Measurements from ENCODE around the gene HTR3C.

The HTR3C gene

DNA sequence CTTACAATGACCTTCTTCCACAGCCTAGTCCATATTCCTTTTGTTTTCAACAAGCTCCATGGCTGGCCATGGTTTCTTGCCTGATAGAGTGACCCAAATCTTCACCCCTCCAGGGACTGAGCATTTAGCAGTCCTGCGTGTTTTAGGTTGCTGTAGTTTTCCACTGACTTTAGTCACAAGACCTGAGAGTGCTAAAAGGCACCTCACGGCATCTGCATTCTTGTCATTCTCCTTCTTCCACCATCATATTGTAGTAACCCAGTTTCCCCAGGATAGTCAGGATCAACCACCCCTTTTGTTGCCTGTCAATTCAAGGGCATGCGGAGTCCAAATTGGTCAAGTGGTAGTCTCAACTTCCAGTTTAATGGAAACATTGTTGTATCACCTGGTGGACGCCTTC, 20.8 kb downstream of the HTR3C start:
- TF ChIP-seq SIN3A (IDR thresholded peaks at IDR 0.05; ENCODE audit: borderline replicate concordance, insufficient read depth, low read length) (no peak), POLR2AphosphoS5 (IDR thresholded peaks at IDR 0.05; ENCODE audit: low read depth, low read length) (no peak), TAF1 (IDR thresholded peaks at IDR 0.05; ENCODE audit: borderline replicate concordance, insufficient read depth, low read length) (no peak), FOXP2 (optimal IDR thresholded peaks at IDR 0.05; ENCODE audit: borderline replicate concordance, extremely low read depth, extremely low read length, insufficient read depth) (no peak)
- TF ChIP-seq, protein P1, sequence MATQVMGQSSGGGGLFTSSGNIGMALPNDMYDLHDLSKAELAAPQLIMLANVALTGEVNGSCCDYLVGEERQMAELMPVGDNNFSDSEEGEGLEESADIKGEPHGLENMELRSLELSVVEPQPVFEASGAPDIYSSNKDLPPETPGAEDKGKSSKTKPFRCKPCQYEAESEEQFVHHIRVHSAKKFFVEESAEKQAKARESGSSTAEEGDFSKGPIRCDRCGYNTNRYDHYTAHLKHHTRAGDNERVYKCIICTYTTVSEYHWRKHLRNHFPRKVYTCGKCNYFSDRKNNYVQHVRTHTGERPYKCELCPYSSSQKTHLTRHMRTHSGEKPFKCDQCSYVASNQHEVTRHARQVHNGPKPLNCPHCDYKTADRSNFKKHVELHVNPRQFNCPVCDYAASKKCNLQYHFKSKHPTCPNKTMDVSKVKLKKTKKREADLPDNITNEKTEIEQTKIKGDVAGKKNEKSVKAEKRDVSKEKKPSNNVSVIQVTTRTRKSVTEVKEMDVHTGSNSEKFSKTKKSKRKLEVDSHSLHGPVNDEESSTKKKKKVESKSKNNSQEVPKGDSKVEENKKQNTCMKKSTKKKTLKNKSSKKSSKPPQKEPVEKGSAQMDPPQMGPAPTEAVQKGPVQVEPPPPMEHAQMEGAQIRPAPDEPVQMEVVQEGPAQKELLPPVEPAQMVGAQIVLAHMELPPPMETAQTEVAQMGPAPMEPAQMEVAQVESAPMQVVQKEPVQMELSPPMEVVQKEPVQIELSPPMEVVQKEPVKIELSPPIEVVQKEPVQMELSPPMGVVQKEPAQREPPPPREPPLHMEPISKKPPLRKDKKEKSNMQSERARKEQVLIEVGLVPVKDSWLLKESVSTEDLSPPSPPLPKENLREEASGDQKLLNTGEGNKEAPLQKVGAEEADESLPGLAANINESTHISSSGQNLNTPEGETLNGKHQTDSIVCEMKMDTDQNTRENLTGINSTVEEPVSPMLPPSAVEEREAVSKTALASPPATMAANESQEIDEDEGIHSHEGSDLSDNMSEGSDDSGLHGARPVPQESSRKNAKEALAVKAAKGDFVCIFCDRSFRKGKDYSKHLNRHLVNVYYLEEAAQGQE (IDR thresholded peaks at IDR 0.05; ENCODE audit: insufficient read depth in 1 of 2, low read depth in 2 of 2, low read length in 2 of 2) = no peak

DNA sequence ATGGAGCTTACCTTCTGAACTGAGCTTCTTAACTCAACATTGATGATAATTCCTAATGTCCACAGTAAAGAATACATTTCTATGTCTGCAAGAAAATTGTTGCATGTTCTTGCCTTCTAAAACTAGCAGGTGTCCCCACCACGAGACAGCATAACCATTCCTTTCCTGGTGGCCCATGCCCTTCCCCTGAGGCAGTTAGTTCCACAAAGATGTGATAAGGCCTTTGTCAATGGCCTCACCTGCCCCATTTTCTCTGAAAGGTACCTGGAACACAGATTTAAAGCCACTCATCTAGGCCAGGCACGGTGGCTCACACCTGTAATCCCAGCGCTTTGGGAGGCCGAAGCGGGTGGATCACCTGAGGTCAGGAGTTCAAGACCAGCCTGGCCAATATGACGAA, 23.1 kb downstream of the HTR3C start:
- TF ChIP-seq SIN3A (IDR thresholded peaks at IDR 0.05; ENCODE audit: borderline replicate concordance, insufficient read depth, low read length) (no peak), FOXP2 (optimal IDR thresholded peaks at IDR 0.05; ENCODE audit: borderline replicate concordance, extremely low read depth, extremely low read length, insufficient read depth) (no peak), TAF1 (IDR thresholded peaks at IDR 0.05; ENCODE audit: borderline replicate concordance, insufficient read depth, low read length) (no peak), POLR2AphosphoS5 (IDR thresholded peaks at IDR 0.05; ENCODE audit: low read depth, low read length) (no peak)
- TF ChIP-seq, protein P1 (IDR thresholded peaks at IDR 0.05; ENCODE audit: insufficient read depth in 1 of 2, low read depth in 2 of 2, low read length in 2 of 2) = no peak

DNA sequence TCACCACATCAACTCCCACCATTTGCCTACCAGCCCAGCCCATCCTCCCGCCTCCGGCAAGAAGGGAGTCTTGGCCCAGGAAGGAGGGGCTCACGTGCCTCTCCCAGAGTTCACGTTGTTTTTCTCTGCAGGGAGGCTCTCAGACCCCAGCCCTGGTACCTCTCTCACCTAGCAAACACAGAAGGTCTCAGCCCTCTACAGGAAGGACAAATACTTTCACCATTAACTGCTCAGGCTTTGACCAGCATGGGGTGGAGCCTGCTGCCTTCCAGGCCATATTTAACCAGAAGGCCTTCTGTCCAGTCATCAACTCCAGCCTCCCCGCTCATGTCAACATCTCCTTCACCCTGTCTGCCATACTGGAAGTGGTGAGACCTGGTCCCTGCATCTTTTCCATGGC, 25.0 kb downstream of the HTR3C start:
- TF ChIP-seq, protein P1 (IDR thresholded peaks at IDR 0.05; ENCODE audit: insufficient read depth in 1 of 2, low read depth in 2 of 2, low read length in 2 of 2) = no peak
- TF ChIP-seq POLR2AphosphoS5 (IDR thresholded peaks at IDR 0.05; ENCODE audit: low read depth, low read length) (no peak), TAF1 (IDR thresholded peaks at IDR 0.05; ENCODE audit: borderline replicate concordance, insufficient read depth, low read length) (no peak), FOXP2 (optimal IDR thresholded peaks at IDR 0.05; ENCODE audit: borderline replicate concordance, extremely low read depth, extremely low read length, insufficient read depth) (no peak), SIN3A (IDR thresholded peaks at IDR 0.05; ENCODE audit: borderline replicate concordance, insufficient read depth, low read length) (no peak)

DNA sequence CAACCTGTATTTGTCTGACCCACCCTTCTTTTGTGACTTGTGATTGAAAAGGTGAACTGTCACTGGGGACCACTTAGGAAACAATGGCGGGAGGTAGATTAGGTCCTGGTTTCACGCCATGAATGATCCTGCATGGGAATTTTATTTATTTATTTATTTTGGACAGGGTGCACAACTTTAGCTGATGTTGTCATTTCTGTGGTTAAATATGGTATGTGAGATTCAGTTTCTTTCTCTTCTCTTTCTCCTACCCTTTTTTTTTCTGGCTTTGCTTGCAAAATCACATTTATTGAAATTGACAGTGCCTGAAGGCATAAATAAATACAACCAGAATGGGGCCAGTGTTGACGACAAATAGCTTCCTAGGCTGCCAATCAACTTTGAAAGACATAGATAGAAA, 26.0 kb downstream of the HTR3C start:
- TF ChIP-seq, protein P1 (IDR thresholded peaks at IDR 0.05; ENCODE audit: insufficient read depth in 1 of 2, low read depth in 2 of 2, low read length in 2 of 2) = no peak
- no peak for TF ChIP-seq SIN3A (IDR thresholded peaks at IDR 0.05; ENCODE audit: borderline replicate concordance, insufficient read depth, low read length)
- TF ChIP-seq POLR2AphosphoS5 (IDR thresholded peaks at IDR 0.05; ENCODE audit: low read depth, low read length) = no peak
- TF ChIP-seq TAF1 (IDR thresholded peaks at IDR 0.05; ENCODE audit: borderline replicate concordance, insufficient read depth, low read length) = no peak
- TF ChIP-seq FOXP2 (optimal IDR thresholded peaks at IDR 0.05; ENCODE audit: borderline replicate concordance, extremely low read depth, extremely low read length, insufficient read depth) = no peak

Data from PFSK-1 (cell line).